22Rv1 (cell line): Measurements from ENCODE around the gene PRMT5.

ENCODE experiments used
- H3K27ac ChIP-seq: fragments of 450-650 bp; 2 replicates; pipeline ENCODE4 v1.5.1; 2017
- ZFX ChIP-seq: fragments of 450-650 bp; IDR thresholded peaks from 2 replicates; pipeline ENCODE4 v1.6.1; 2017; ENCODE audit warnings: antibody characterized with exemption, borderline replicate concordance
- TF ChIP-seq, protein P1 (sequence below): fragments of 450-650 bp; IDR thresholded peaks from 2 replicates; pipeline ENCODE4 v1.5.1; 2017; ENCODE audit warnings: mild to moderate bottlenecking

PRMT5 gene

DNA sequence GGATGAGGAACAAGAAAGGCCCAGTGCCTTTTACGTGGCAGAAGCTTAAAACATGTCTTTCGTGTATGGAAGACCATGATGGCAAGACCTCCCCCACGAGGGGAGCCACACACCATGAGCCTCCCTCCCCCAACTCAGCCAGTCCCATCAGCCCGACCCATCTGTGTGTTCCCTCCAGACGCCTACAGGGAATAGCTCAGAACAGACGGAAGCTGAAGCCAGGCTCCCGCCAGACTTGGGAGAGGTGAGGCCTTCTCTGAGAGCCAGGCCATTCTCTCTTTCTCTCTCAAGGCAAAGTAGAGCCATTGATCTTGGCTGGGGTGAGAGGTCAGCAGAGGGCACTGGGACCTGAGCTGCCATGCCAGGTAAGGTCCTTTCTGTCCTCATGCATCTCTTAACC lies 36.7 kb downstream of the PRMT5 start:
- no peak overlapping the region for H3K27ac ChIP-seq
- TF ChIP-seq, protein P1, sequence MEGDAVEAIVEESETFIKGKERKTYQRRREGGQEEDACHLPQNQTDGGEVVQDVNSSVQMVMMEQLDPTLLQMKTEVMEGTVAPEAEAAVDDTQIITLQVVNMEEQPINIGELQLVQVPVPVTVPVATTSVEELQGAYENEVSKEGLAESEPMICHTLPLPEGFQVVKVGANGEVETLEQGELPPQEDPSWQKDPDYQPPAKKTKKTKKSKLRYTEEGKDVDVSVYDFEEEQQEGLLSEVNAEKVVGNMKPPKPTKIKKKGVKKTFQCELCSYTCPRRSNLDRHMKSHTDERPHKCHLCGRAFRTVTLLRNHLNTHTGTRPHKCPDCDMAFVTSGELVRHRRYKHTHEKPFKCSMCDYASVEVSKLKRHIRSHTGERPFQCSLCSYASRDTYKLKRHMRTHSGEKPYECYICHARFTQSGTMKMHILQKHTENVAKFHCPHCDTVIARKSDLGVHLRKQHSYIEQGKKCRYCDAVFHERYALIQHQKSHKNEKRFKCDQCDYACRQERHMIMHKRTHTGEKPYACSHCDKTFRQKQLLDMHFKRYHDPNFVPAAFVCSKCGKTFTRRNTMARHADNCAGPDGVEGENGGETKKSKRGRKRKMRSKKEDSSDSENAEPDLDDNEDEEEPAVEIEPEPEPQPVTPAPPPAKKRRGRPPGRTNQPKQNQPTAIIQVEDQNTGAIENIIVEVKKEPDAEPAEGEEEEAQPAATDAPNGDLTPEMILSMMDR: no peak
- no peak for TF ChIP-seq ZFX

DNA sequence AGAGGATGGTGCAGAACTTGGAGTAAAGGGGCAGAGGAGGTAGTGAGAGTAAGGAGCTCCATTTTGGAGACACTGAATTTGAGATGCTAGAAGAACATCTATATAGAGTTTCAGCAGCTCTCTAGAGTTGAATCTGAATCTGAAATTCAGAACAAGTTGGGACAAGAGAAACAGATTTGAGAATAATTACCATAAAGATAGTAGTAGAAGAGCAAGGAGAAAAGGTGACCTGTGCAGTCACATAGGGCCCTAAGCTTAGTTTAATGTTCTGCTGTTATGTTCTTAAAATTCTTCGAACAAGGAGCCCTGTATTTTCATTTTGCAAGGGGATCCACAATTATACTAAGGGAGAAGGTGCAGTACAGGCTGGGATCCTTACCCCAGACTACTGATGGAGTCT lies 38.8 kb downstream of the PRMT5 start:
- no peak for TF ChIP-seq ZFX
- TF ChIP-seq, protein P1: no peak
- no peak overlapping the region for H3K27ac ChIP-seq

DNA sequence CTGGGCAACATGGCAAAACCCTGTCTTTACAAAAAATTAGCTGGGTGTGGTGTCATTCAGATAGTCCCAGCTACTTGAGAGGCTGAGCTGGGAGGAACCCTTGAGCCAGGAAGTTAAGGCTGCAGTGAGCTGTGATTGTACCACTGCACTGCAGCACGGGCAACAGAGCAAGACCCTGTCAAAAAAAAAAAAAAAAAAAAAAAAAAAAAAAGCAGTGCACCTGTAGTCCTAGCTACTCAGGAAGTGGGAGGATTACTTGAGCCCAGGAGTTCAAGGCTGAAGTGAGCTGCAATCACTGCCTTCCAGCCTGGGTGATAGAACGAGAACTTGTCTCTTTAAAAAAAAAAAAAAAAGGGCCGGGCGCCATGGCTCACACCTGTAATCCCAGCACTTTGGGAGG lies 40.5 kb downstream of the PRMT5 start:
- H3K27ac ChIP-seq: no peak overlapping the region
- TF ChIP-seq, protein P1: no peak
- no peak for TF ChIP-seq ZFX

DNA sequence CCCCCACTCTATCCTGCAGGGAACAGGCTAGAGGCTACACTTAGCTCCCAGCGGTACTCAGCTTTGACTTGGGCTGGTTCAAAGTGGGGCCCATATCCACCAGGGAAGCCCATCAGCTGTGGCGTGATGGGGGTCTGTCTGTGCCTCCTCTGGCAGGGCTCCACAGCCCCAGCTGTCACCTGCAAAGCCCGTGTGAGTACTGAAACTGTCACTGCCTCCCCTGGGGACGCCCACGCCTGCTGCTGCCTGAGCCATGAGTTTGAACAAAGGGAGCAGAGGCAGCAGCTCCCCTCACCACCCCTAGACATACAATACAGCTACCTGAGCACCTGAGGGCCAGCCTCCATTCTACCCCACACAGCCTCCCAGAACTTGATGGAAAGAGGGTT lies 41.2 kb downstream of the PRMT5 start:
- peak overlapping the region; percentile 95 for H3K27ac ChIP-seq
- TF ChIP-seq, protein P1: no peak
- TF ChIP-seq ZFX: no peak

DNA sequence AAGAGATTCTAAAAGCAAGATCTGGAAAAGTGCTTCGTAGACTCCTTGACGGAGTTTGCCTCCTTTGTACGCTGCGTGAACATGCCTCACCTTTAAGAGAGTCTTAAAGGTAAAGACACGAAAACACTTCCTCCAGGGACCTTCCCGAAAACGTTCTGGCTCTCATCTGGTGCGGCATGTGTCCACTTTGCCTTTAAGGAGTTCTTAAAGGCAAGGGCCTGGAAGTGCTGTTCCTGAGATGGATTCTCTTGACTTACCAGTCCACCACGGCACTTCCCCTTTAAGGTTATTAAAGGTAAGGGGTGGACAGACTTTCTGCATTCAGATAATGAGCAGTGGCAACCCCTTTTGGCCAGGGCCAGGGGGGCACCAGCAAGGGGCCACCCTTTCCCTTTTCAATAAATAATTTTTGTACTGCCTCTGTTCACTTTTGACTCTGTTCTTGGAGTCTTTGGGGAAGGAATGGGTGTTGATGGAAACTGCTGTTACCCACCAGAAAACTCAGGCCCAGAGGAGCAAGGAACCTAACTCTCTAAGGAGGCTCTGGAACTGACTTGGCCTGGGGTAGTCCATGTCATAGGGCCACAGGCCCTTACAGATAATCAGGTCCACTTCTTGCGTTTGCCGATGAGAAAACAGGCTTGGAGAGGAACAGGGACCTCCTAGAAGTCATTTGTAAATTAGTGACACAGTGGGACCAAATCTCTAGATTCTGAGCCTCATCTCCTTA lies 41.8 kb downstream of the PRMT5 start:
- TF ChIP-seq, protein P1: no peak
- no peak for TF ChIP-seq ZFX
- H3K27ac ChIP-seq: peak overlapping the region; percentile 95

DNA sequence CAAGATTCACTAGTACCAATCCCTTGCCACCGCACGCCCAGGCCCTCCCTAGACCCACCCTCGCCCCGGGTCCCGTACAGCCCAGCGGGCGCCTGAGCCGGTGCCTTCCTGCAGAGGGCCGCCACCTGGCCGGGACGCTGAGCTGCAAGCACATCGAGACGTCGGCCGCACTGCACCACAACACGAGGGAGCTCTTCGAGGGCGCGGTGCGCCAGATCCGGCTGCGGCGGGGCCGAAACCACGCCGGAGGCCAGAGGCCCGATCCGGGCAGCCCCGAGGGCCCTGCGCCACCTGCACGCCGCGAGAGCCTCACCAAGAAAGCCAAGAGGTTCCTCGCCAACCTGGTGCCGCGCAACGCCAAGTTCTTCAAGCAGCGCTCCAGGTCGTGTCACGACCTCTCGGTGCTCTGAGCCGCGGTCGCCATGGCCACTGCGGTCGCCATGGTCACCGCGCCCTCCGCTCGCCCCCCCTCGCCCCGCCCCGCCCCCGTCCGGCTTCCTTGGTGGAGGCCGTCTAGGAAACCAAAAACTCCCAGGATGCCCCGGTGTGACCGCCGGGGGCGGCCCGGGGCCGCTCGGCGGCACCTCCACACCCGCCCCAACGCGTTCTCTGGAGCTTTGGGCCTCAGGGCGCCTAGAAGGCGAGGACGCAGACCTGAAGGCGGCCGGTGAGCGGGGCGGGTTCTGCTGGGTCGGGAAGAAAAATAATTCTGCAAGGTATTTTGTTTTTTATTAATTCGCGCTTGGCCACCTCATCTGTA lies 42.5 kb downstream of the PRMT5 start:
- peak overlapping the region; percentile 95 for H3K27ac ChIP-seq

More for the DNA sequence above, 42.5 kb downstream of the PRMT5 start:
- TF ChIP-seq, protein P1: peak; percentile 60
- TF ChIP-seq ZFX: no peak
